ENCODE results near the gene CBLB. TPM values are rescaled to one million over a fixed set of nuclear protein-coding genes. Genes with fewer than 3 reads are reported as not detected.

The CBLB gene
- total RNA-seq, 4 donors from 2014 or later, result 17.0 to 33.8 (median 23.0) TPM

- TF ChIP-seq CTCF (IDR thresholded peaks at IDR 0.05) (no peak), POLR2A (IDR thresholded peaks at IDR 0.05) (no peak)
- 83 to 89% methylated on average over 1 of the region's 1 CpG for WGBS, 2 donors
- DNase-seq (ENCODE audit: low spot score in 2 of 2), result no peak
- no peak overlapping the region for H3K4me3 ChIP-seq (ENCODE audit: low read depth, poor library complexity, severe bottlenecking)
- intact Hi-C loops (cut with DNase I; ENCODE audit: low total_unique reads), result no loop called here
Observed at GRCh38 chr3:105865016-105865623, 3.7 kb downstream of the CBLB start.

- no peak overlapping the region for H3K4me3 ChIP-seq (ENCODE audit: low read depth, poor library complexity, severe bottlenecking)
- DNase-seq (ENCODE audit: low spot score in 2 of 2), result no peak
- TF ChIP-seq CTCF (IDR thresholded peaks at IDR 0.05) (no peak), POLR2A (IDR thresholded peaks at IDR 0.05) (no peak)
- 90 to 93% methylated on average over 4 of the region's 4 CpGs for WGBS, 2 donors
- intact Hi-C loops (cut with DNase I; ENCODE audit: low total_unique reads), result no loop called here
Observed at GRCh38 chr3:105864212-105864611, 4.6 kb downstream of the CBLB start.

- TF ChIP-seq POLR2A (IDR thresholded peaks at IDR 0.05) (no peak), CTCF (IDR thresholded peaks at IDR 0.05) (no peak)
- 94% methylated on average over 1 of the region's 1 CpG for WGBS, 2 donors
- intact Hi-C loops (cut with DNase I; ENCODE audit: low total_unique reads), result no loop called here
- no peak for DNase-seq (ENCODE audit: low spot score in 2 of 2)
- no peak overlapping the region for H3K4me3 ChIP-seq (ENCODE audit: low read depth, poor library complexity, severe bottlenecking)
Observed at GRCh38 chr3:105863608-105864007, 5.2 kb downstream of the CBLB start.

GRCh38 chr3:105862217-105862616 lies 6.6 kb downstream of the CBLB start:
- intact Hi-C loops (cut with DNase I; ENCODE audit: low total_unique reads), result no loop called here
- H3K4me3 ChIP-seq (ENCODE audit: low read depth, poor library complexity, severe bottlenecking), result no peak overlapping the region
- no peak for DNase-seq (ENCODE audit: low spot score in 2 of 2)
- TF ChIP-seq POLR2A (IDR thresholded peaks at IDR 0.05) (no peak), CTCF (IDR thresholded peaks at IDR 0.05) (no peak)
- WGBS, 2 donors, result 82 to 87% methylated on average over 3 of the region's 3 CpGs

GRCh38 chr3:105860641-105861040 lies 8.2 kb downstream of the CBLB start:
- no peak overlapping the region for H3K4me3 ChIP-seq (ENCODE audit: low read depth, poor library complexity, severe bottlenecking)
- no peak for TF ChIP-seq POLR2A (IDR thresholded peaks at IDR 0.05)
- no peak for TF ChIP-seq CTCF (IDR thresholded peaks at IDR 0.05)
- 68 to 76% methylated on average over 1 of the region's 1 CpG for WGBS, 2 donors
- intact Hi-C loops (cut with DNase I; ENCODE audit: low total_unique reads), result no loop called here
- DNase-seq (ENCODE audit: low spot score in 2 of 2), result no peak

- TF ChIP-seq POLR2A (IDR thresholded peaks at IDR 0.05) (no peak), CTCF (IDR thresholded peaks at IDR 0.05) (no peak)
- intact Hi-C loops (cut with DNase I; ENCODE audit: low total_unique reads), result no loop called here
- 92 to 95% methylated on average over 3 of the region's 3 CpGs for WGBS, 2 donors
- no peak overlapping the region for H3K4me3 ChIP-seq (ENCODE audit: low read depth, poor library complexity, severe bottlenecking)
- no peak for DNase-seq (ENCODE audit: low spot score in 2 of 2)
Observed at GRCh38 chr3:105858017-105858416, 10.8 kb downstream of the CBLB start.
